Common myeloid progenitor, CD34-positive (primary cell): ENCODE data around the gene L3HYPDH.
A peak's percentile ranks its signal among the peaks of the same experiment; 100 is the strongest.

Source experiments
- CTCF ChIA-PET: fragments of 350-600 bp; sonication (Branson Sonifier 250); formaldehyde crosslinking; loops from one replicate; lab custom pipeline; 2021; ENCODE audit warnings: antibody characterized with exemption; lab: Charles Lee
- POLR2A ChIA-PET: fragments of 350-600 bp; sonication (Branson Sonifier 250); formaldehyde crosslinking; loops from one replicate; lab custom pipeline; 2021; ENCODE audit warnings: antibody characterized with exemption; lab: Charles Lee
- DNase-seq, 3 donors: peaks; one replicate each; pipeline versions ENCODE4 v3.0.0 to v3.0.0-alpha.2; 2013
- H3K27ac ChIP-seq, 2 experiments: 1 replicate in 1 of 2; 2 replicates in 1 of 2; pipeline ENCODE4 v1.7.0; 2013; ENCODE audit warnings: inconsistent platforms in 2 of 2, low read length in 2 of 2, mild to moderate bottlenecking in 2 of 2, low read depth in 1 of 2, moderate library complexity in 1 of 2; ENCODE audit not compliant: severe bottlenecking in 2 of 2, insufficient read depth in 1 of 2, poor library complexity in 1 of 2
- H3K27me3 ChIP-seq, 5 experiments: replicated peaks in 2 of 5; 1 replicate in 3 of 5; 2 replicates in 2 of 5; pipeline versions ENCODE4 v1.6.1 to v1.7.0; 2013; ENCODE audit warnings: low read length in 4 of 5, mild to moderate bottlenecking in 2 of 5, moderate library complexity in 2 of 5, inconsistent platforms in 1 of 5; ENCODE audit not compliant: insufficient read depth in 5 of 5, control insufficient read depth in 4 of 5
- H3K36me3 ChIP-seq, 4 experiments: 1 replicate in 2 of 4; 2 replicates in 2 of 4; pipeline versions ENCODE4 v1.6.1 to v1.7.0; 2013; ENCODE audit warnings: low read length in 3 of 4, control low read depth in 1 of 4, mild to moderate bottlenecking in 1 of 4; ENCODE audit not compliant: control insufficient read depth in 4 of 4, insufficient read depth in 4 of 4
- H3K4me1 ChIP-seq, 4 experiments: 1 replicate in 3 of 4; 2 replicates in 1 of 4; pipeline versions ENCODE4 v1.6.1 to v1.7.1; 2013; ENCODE audit warnings: low read length in 3 of 4, mild to moderate bottlenecking in 3 of 4, control low read depth in 1 of 4, inconsistent platforms in 1 of 4, moderate library complexity in 1 of 4; ENCODE audit not compliant: control insufficient read depth in 4 of 4, insufficient read depth in 4 of 4; ENCODE audit errors: control extremely low read depth in 1 of 4
- H3K4me3 ChIP-seq, 7 experiments: 1 replicate in 4 of 7; 2 replicates in 3 of 7; pipeline versions ENCODE4 v1.5.1 to v1.7.0; 2013; ENCODE audit warnings: mild to moderate bottlenecking in 7 of 7, low read length in 6 of 7, moderate library complexity in 6 of 7, inconsistent platforms in 2 of 7, low read depth in 2 of 7, control low read depth in 1 of 7; ENCODE audit not compliant: insufficient read depth in 4 of 7, control insufficient read depth in 1 of 7; ENCODE audit errors: extremely low read depth in 1 of 7
- H3K9me3 ChIP-seq, 5 experiments: 1 replicate in 4 of 5; 2 replicates in 1 of 5; pipeline versions ENCODE4 v1.6.1 to v1.7.1; 2013; ENCODE audit warnings: low read length in 4 of 5, mild to moderate bottlenecking in 2 of 5, inconsistent platforms in 1 of 5, low read depth in 1 of 5, moderate library complexity in 1 of 5; ENCODE audit not compliant: control insufficient read depth in 4 of 5, insufficient read depth in 2 of 5; ENCODE audit errors: control extremely low read depth in 1 of 5
- WGBS: methylation state at CpG from one replicate; pipeline ENCODE4 v1.1.5; 2013; ENCODE audit not compliant: insufficient coverage; 5-methylcytosine and 5-hydroxymethylcytosine counted together

L3HYPDH gene

GRCh38 chr14:59481871-59482540, 2.2 kb downstream of the L3HYPDH start:
- no peak for DNase-seq
- Histone ChIP-seq H3K4me1 (peaks cover 21 to 59% (median 43%) of the 10 kb centered on the region in 4 experiments), H3K27me3 (no peaks in the 10 kb centered on the region), H3K4me3 (peak overlapping the region in 5 of 7 experiments; percentile 86 to 97 (median 91)), H3K36me3 (peaks cover 3 to 12% (median 10%) of the 10 kb centered on the region in 4 experiments), H3K9me3 (no peaks in the 10 kb centered on the region), H3K27ac (peak overlapping the region in 1 of 2 experiments; percentile 87)
- WGBS: 89% methylated on average over 2 of the region's 2 CpGs
- POLR2A ChIA-PET: interaction anchor here (0.6 kb wide), 1 partner anchor 214 kb away, joined by 7 read pairs; no protein-coding TSS in a partner anchor
- CTCF ChIA-PET: interaction anchor here (0.6 to 3.4 kb wide), 8 partner anchors 11 to 826 kb away, joined by 3 to 26 read pairs (median 9); partner anchors contain the start of genes CCDC175 and GPR135

- peaks cover 6 to 18% (median 15%) of the 10 kb centered on the region in 4 experiments for H3K36me3 ChIP-seq
- H3K9me3 ChIP-seq: no peaks in the 10 kb centered on the region
- ChIA-PET POLR2A (interaction anchor here (0.6 kb wide), 1 partner anchor 215 kb away, joined by 7 read pairs; no protein-coding TSS in a partner anchor), CTCF (no interaction called here)
- no peaks in the 10 kb centered on the region for H3K27me3 ChIP-seq
- no peak overlapping the region for H3K27ac ChIP-seq
- peak overlapping the region in 2 of 7 experiments; percentile 90 to 97 for H3K4me3 ChIP-seq
- no peak for DNase-seq
- no CpG with 5 or more reads among the region's 2 CpGs for WGBS
- peaks cover 20 to 55% (median 41%) of the 10 kb centered on the region in 4 experiments for H3K4me1 ChIP-seq
Observed at GRCh38 chr14:59481407-59481806, 2.8 kb downstream of the L3HYPDH start.

GRCh38 chr14:59480166-59480565, 4.0 kb downstream of the L3HYPDH start:
- Histone ChIP-seq H3K27me3 (no peaks in the 10 kb centered on the region), H3K4me1 (peaks cover 10 to 43% (median 29%) of the 10 kb centered on the region in 4 experiments), H3K9me3 (no peaks in the 10 kb centered on the region), H3K36me3 (peaks cover 11 to 30% (median 25%) of the 10 kb centered on the region in 4 experiments), H3K4me3 (peak overlapping the region in 1 of 7 experiments; percentile 26), H3K27ac (peak overlapping the region in 1 of 2 experiments; percentile 1)
- WGBS: 38% methylated on average over 1 of the region's 1 CpG
- POLR2A ChIA-PET: no interaction called here
- CTCF ChIA-PET: interaction anchor here (1.6 to 3.3 kb wide), 2 partner anchors 11 to 17 kb away, joined by 5 to 15 read pairs; no protein-coding TSS in a partner anchor
- no peak for DNase-seq

- H3K36me3 ChIP-seq: peaks cover 15 to 44% (median 33%) of the 10 kb centered on the region in 4 experiments
- H3K27ac ChIP-seq: no peak overlapping the region
- WGBS: 100% methylated on average over 2 of the region's 3 CpGs
- no peak overlapping the region for H3K4me3 ChIP-seq
- no peaks in the 10 kb centered on the region for H3K9me3 ChIP-seq
- H3K27me3 ChIP-seq: no peaks in the 10 kb centered on the region
- CTCF ChIA-PET: interaction anchor here (1.0 to 3.9 kb wide), 3 partner anchors 10 to 99 kb away, joined by 3 to 15 read pairs (median 15); partner anchors contain the start of gene CCDC175
- DNase-seq: no peak
- peaks cover 9 to 37% (median 27%) of the 10 kb centered on the region in 4 experiments for H3K4me1 ChIP-seq
- POLR2A ChIA-PET: no interaction called here
Observed at GRCh38 chr14:59478540-59478939, 5.7 kb downstream of the L3HYPDH start.

GRCh38 chr14:59475709-59476108, 8.5 kb downstream of the L3HYPDH start:
- H3K4me1 ChIP-seq: peaks cover 0 to 9% (median 5%) of the 10 kb centered on the region in 4 experiments
- no peaks in the 10 kb centered on the region for H3K27me3 ChIP-seq
- WGBS: no CpG with 5 or more reads among the region's 1 CpG
- H3K27ac ChIP-seq: no peak overlapping the region
- CTCF ChIA-PET: interaction anchor here (1.1 to 3.9 kb wide), 4 partner anchors 8 to 102 kb away, joined by 3 to 15 read pairs (median 6); partner anchors contain the start of genes CCDC175, JKAMP and L3HYPDH
- POLR2A ChIA-PET: no interaction called here
- peaks cover 18 to 62% (median 47%) of the 10 kb centered on the region in 4 experiments for H3K36me3 ChIP-seq
- H3K4me3 ChIP-seq: no peak overlapping the region
- no peak for DNase-seq
- H3K9me3 ChIP-seq: no peaks in the 10 kb centered on the region

- peaks cover 18 to 70% (median 50%) of the 10 kb centered on the region in 4 experiments for H3K36me3 ChIP-seq
- H3K4me1 ChIP-seq: no peaks in the 10 kb centered on the region
- CTCF ChIA-PET: interaction anchor here (1.2 to 1.6 kb wide), 2 partner anchors 103 to 349 kb away, joined by 3 to 4 read pairs; no protein-coding TSS in a partner anchor
- POLR2A ChIA-PET: no interaction called here
- no peak overlapping the region for H3K27ac ChIP-seq
- no peak overlapping the region for H3K4me3 ChIP-seq
- WGBS: no CpG with 5 or more reads among the region's 1 CpG
- H3K9me3 ChIP-seq: no peaks in the 10 kb centered on the region
- no peak for DNase-seq
- H3K27me3 ChIP-seq: no peaks in the 10 kb centered on the region
Observed at GRCh38 chr14:59474172-59474571, 10.0 kb downstream of the L3HYPDH start.
